T follicular helper cell (primary cell): Measurements from ENCODE around the gene PDCD11.
"Not testable (repeated sequence)": the region's sequence is repeated elsewhere in the genome, so short reads cannot be mapped to it uniquely, and the experiment has no call there.

Source experiments
- DNase-seq: peaks from one replicate; pipeline ENCODE4 v3.0.0-alpha.2; 2020; ENCODE audit warnings: low read depth

PDCD11 gene

GRCh38 chr10:103472005-103472404 is 75.6 kb downstream of the PDCD11 start:
- no peak for DNase-seq

DNA sequence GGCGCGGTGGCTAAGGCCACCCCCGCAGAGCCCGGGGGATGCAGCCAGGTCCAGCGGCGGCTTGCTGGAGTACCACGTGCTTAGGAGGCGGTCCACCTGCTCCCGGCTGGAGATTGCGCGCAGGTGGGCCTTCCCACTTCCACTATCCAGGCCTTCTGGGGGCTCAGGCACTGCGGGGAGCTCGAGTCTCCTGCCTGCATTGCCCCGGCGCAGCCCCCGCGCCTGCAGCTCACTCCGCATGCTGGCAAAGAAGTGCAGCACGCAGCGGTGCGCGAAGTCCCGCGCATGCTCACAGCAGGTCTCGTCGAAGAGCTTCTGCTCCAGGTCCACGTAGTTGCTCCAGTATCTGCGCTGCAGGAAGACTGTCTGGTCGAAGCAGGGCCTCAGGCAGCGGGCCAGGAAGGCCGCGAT is 76.8 kb downstream of the PDCD11 start:
- no peak for DNase-seq

- DNase-seq = no peak
Measured at GRCh38 chr10:103474077-103474476, 77.7 kb downstream of the PDCD11 start.

- DNase-seq = no peak
Measured at GRCh38 chr10:103475437-103475836, 79.0 kb downstream of the PDCD11 start.

DNA sequence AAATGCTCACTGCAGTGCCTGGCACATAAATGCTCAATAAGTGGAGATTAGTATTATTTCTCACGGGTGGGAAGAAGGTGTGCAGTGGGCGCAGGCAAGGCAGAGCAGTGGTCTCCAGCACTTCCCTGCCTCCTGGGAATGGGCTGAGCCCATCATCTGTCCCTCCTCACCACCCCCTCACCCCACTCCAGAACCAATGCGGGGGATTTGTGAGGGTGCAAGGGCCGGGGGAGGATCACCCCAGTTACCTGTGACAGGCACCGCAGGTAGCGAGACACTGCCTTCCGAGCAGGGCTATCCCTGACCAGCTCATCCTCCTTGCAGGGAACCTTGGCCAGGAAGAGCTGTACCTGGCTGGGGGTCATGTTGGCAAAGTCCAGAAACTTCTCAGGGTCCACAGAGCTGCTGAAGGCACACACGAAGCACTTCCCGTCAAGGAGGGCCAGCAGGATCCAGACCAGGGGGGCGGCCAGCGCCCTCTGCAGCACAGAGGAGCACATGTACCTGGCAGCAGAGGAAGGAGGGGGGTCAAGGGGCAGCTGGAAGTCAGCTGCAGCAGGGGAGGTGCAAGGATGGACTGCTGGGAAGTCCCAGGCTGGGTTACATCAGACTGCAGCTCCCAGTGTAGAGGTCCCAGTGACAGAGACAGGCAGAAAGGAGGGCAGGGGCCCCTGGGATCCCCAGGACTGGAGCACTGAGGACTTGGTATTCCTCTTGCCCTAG is 79.8 kb downstream of the PDCD11 start:
- DNase-seq = no peak

GRCh38 chr10:103478671-103479070 is 82.2 kb downstream of the PDCD11 start:
- DNase-seq = no peak

DNA sequence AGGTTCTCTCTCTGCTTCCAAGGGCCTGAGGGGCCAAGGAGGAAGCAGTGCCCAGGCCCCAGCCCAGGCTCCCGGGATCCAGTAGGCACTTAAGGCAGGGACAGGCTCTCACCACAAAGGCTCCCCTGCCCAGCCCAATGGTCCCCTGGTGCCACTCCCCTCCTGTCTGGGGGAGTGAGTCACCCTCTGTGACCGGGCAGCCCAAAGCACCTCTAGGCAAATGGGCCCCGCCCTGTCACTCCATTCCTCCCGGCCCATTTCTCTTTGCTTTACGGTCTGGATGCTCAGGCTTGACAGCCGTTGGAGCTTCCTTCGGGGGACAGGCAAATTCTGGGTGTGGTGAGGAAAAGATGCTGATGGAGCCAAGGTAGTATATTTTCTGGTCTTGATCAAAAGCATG is 82.7 kb downstream of the PDCD11 start, which contains the start of gene CALHM3:
CALHM3 (minus strand) TSS at position 106 of the 400 bp plus-strand sequence. CDS start 208 bp downstream, outside the sequence.
- DNase-seq = no peak

GRCh38 chr10:103480521-103480920 is 84.1 kb downstream of the PDCD11 start:
- no peak for DNase-seq

- DNase-seq = peak; percentile 14
Measured at GRCh38 chr10:103481974-103482531, 85.6 kb downstream of the PDCD11 start.

GRCh38 chr10:103486635-103487409 is 90.4 kb downstream of the PDCD11 start:
- not testable (repeated sequence) for DNase-seq

DNA sequence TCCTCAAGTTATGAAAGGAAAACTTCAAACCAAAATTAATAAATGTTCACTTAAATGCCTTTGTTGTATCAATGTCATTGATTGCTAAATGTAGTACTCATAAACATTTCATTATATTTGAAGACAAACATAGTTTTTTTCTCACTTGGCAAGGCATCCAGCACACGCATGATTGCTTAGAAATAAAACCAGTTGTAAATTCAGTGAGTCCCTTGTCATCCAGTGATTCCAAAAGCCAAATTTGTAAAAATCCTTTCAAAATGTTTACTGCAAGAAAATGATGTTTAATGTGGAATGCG is 90.9 kb downstream of the PDCD11 start:
- DNase-seq = no peak

- DNase-seq = no peak
Measured at GRCh38 chr10:103490986-103491314, 94.5 kb downstream of the PDCD11 start.

DNA sequence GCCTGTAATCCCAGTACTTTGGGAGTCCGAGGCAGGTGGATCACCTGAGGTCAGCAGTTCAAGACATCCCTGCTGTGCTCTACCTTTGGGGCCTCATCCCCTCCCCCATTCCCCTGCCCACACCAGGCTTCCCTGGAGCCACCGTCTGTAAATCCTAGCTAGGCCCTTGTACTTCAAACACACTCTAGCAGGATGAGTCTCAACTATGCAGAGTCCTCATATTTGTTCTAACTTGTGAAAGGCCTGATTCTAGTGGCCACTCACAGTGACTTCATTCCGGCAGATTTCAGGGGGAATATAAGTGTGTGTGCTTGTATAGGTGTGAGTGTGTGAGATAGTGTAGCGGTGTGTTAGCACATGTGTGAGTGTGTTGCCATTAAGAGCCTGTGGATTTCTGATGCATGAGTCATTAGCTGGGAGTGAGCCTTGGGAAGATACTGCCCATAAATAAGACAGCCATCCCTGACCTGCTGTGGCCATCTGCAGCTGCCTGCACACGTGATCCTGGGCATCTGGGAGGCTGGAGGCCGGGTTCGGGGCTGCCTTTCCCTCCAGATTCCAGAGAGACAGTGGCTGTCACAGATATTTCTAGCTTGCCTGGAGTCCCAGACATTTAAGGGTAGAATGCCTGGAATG is 95.4 kb downstream of the PDCD11 start:
- no peak for DNase-seq

DNA sequence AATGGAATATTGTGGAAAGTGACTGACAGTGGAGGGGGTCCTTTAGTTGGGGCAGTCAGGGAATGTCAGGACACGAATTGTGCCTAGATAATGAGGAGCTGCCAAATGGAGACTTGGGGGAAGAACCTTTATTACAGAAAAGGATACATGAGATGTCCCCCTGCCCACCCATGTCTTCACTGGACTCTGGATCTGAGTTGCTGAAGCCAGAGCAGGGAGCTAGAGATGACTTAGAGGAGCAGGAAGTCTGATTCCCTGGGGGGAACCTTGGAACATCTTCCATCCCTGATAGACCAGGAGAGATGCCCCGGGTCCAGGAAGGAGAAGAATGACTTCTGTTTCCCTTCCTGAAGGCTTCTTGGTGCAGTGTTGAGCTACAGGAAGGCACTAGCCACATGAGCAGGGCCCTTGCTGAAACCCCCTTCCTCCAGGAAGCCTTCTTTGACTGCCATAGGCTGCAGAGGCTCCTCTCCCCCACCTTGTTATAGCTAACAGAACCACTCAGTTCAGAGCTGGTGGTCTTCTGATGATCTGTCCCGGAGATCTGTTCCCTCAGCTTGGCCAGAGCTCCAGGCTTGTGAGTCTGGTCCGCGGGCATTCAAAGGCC is 96.3 kb downstream of the PDCD11 start:
- no peak for DNase-seq

DNA sequence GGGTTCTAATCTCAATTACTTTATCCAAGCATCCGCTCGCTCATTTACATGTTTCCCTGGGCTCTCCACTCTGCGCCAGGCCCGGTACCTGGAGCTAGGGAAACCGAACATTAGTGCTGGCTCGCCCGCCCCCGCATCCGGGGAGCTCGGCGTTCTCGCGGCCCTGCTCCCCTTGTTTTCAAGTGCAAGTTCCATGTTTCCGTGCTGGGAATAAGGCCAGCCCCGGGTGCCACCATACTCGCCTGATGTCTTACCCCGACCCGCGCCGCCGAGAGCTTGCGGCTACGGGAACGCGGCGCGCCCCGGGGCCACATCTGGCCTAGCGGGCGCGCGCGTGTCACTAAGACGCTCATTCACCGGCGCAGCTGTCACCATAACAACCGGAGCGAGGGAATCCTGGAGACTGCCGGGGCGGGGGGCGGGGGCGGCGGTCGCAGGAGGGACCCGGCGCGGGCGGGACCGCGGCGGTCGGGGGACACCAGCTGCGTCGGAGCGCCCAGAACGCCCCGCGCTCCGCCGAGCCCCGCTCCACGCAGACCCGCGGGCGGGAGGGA is 97.0 kb downstream of the PDCD11 start, which contains the start of gene NEURL1:
NEURL1 (plus strand) TSS at position 344 of the 554 bp plus-strand sequence. CDS start 683 bp downstream, outside the sequence.
- DNase-seq = no peak

DNA sequence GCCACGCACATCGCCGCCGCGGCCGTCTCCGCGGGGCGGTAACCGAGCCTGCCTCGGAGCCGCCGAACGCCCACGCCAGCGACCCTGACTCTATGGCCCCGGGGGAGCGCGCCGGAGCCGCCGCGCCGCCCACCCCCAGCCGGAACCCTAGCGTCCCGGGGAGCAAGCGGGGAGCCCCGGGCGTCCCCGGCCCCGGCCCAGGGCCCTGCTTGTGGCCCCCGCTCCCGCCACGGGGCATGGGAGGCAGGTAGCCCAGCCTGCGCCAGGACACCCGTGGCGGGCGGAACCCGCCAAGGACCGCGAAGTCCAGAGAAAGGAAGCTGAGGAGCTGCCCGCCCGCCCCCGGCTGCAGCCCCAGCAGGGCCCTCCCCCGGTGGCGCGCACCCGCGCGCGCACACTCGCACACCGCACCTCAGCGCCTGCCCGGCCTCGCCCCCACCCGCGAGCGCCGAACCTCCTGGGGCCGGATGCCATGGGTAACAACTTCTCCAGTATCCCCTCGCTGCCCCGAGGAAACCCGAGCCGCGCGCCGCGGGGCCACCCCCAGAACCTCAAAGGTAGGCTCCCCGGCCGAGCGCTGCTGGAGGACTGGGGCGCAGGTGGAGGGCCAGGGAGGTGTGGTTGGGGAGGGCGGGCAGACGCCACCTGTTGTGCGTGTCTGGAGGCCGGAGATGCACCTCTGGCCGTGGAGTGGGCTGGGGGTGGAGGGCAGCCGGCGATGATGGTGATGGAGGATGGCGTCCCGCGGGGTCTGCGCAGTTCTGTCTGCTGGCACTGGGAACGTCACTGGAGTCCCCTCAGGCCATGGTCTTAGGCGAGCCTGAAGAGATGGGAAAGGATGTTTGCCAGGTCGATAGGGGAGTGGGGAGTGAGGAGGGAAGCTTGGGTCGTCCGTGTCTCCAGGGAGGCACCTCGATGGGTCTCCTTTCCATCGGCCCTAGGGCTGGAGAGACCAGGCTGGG is 97.8 kb downstream of the PDCD11 start:
- DNase-seq = no peak

DNA sequence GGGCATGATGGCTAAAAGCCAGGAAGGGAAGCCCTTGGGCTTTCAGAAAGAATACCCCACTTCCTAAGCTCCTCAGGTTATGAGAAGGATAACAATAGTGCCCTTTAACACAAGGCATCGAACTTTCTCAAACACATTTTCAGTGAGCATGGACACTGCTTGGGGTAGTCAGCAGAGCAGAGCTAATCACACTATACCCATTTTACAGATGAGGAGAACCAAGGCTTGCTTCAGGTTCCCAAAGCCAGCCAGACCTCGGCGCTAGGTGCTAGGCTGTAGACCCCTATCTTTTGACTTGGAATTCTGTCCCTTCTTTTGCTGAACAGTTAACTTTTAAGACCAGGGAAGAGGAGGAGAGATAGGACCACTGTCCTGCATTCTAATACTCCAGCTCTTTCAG is 98.9 kb downstream of the PDCD11 start:
- DNase-seq = no peak
